Left ventricle myocardium inferior (tissue), 1 donor: ENCODE data around the gene ANGPTL3. TPM values are rescaled to one million over a fixed set of nuclear protein-coding genes. Genes with fewer than 3 reads are reported as not detected.
"Not testable (repeated sequence)": the region's sequence is repeated elsewhere in the genome, so short reads cannot be mapped to it uniquely, and the experiment has no call there.

Experiments used
- DNase-seq: peaks from one replicate; pipeline ENCODE4 v3.0.0-alpha.2; 2020
- H3K27ac ChIP-seq: fragments of 200-600 bp; replicated peaks from 2 replicates; pipeline ENCODE4 v1.8.0; 2021
- H3K27me3 ChIP-seq: fragments of 200-600 bp; 2 replicates; pipeline ENCODE4 v1.8.0; 2021; ENCODE audit warnings: low read depth
- H3K36me3 ChIP-seq: fragments of 200-600 bp; 2 replicates; pipeline ENCODE4 v1.8.0; 2021
- H3K4me1 ChIP-seq: fragments of 200-600 bp; 2 replicates; pipeline ENCODE4 v1.8.0; 2021
- H3K4me3 ChIP-seq: fragments of 200-600 bp; 2 replicates; pipeline ENCODE4 v1.8.0; 2021; ENCODE audit warnings: mild to moderate bottlenecking, moderate library complexity
- H3K9me3 ChIP-seq: fragments of 200-600 bp; replicated peaks from 2 replicates; pipeline ENCODE4 v1.8.0; 2021
- CTCF ChIP-seq: fragments of 200-600 bp; IDR thresholded peaks from 2 replicates; pipeline ENCODE4 v1.8.0; 2021; ENCODE audit warnings: antibody characterized with exemption, mild to moderate bottlenecking, borderline replicate concordance
- intact Hi-C: fragments of 100-400 bp; cut with micrococcal nuclease; formaldehyde crosslinking; loops from one replicate; pipeline ENCODE4 v1.11.0; 2022
- long read RNA-seq: library from polyadenylated mRNA; unstranded; transcript quantifications from one replicate; pipeline ENCODE4 v2.0.0, GENCODE V29; 2021
- total RNA-seq: library from RNA; stranded (reverse); fragmentation: NEBNext Ultra II Directional; extraction: Animal tissue kit (Norgen Biotek cat#: 25700); gene quantifications from one replicate; pipeline ENCODE4 v1.2.1, GENCODE V29; 2021
- donor health status: DM: no; HTN: yes; CAD: no; lungs with severe emphysema.

ANGPTL3 gene, protein sequence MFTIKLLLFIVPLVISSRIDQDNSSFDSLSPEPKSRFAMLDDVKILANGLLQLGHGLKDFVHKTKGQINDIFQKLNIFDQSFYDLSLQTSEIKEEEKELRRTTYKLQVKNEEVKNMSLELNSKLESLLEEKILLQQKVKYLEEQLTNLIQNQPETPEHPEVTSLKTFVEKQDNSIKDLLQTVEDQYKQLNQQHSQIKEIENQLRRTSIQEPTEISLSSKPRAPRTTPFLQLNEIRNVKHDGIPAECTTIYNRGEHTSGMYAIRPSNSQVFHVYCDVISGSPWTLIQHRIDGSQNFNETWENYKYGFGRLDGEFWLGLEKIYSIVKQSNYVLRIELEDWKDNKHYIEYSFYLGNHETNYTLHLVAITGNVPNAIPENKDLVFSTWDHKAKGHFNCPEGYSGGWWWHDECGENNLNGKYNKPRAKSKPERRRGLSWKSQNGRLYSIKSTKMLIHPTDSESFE
- total RNA-seq = not detected
- long read RNA-seq = 0 reads

DNA sequence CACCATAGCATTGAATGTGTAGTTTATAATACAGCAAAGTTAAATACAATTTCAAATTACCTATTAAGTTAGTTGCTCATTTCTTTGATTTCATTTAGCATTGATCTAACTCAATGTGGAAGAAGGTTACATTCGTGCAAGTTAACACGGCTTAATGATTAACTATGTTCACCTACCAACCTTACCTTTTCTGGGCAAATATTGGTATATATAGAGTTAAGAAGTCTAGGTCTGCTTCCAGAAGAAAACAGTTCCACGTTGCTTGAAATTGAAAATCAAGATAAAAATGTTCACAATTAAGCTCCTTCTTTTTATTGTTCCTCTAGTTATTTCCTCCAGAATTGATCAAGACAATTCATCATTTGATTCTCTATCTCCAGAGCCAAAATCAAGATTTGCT, at the start of gene ANGPTL3:
TSS of gene ANGPTL3 (plus strand) at position 240 of the 400 bp plus-strand sequence. CDS start at position 287, 47 bp downstream.
- intact Hi-C loops = no loop called here
- Histone ChIP-seq H3K4me1 (no peaks in the 10 kb centered on the region), H3K27ac (no peak within 1 kb of the TSS), H3K36me3 (no peaks in the 10 kb centered on the region), H3K4me3 (no peak within 1 kb of the TSS), H3K9me3 (no peaks in the 10 kb centered on the region), H3K27me3 (no peaks in the 10 kb centered on the region)
- TF ChIP-seq CTCF = no peak
- DNase-seq = no peak

DNA sequence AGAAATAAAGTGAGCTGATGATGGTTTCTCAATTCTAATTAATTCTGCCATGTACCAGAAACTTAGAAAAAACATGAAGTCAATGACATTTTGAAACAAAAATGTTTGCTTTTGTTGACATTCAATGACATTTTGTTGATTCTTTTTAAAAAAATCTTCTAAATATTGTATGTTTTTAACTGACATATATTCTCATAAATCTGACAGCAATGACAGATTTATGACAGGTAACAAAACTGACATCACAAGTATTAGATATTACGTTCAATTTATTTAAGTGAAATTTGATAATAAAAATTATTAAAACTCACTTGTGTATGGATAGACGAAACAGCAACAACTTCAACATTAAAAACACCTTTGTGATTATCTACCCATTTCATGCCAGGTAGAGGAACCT, 36.0 kb upstream of the ANGPTL3 start:
- Histone ChIP-seq H3K4me1 (no peaks in the 10 kb centered on the region), H3K4me3 (no peak overlapping the region), H3K9me3 (no peaks in the 10 kb centered on the region), H3K27me3 (no peaks in the 10 kb centered on the region), H3K36me3 (peaks cover 7% of the 10 kb centered on the region), H3K27ac (no peak overlapping the region)
- no peak for DNase-seq
- TF ChIP-seq CTCF = no peak
- intact Hi-C loops = no loop called here

DNA sequence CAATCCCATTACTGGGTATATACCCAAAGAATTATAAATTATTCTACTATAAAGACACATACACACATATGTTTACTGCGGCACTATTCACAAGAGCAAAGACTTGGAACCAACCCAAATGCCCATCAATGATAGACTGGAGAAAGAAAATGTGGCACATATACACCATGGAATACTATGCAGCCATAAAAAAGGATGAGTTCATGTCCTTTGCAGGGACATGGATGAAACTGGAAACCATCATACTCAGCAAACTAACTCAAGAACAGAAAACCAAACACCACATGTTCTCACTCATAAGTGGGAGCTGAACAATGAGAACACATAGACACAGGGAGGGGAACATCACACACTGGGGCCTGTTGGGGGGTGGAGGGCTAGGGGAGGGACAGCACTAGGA, 30.1 kb upstream of the ANGPTL3 start:
- Histone ChIP-seq H3K9me3 (peaks cover 29% of the 10 kb centered on the region), H3K36me3 (peaks cover 13% of the 10 kb centered on the region)
- intact Hi-C loops, H3K27me3 ChIP-seq, H3K4me3 ChIP-seq, H3K4me1 ChIP-seq, H3K27ac ChIP-seq, DNase-seq: not testable (repeated sequence)

GRCh38 chr1:62567926-62568325, 29.4 kb upstream of the ANGPTL3 start:
- H3K27ac ChIP-seq, H3K4me1 ChIP-seq, H3K4me3 ChIP-seq, H3K27me3 ChIP-seq, intact Hi-C loops, DNase-seq: not testable (repeated sequence)
- peaks cover 21% of the 10 kb centered on the region for H3K36me3 ChIP-seq
- H3K9me3 ChIP-seq = peaks cover 36% of the 10 kb centered on the region

DNA sequence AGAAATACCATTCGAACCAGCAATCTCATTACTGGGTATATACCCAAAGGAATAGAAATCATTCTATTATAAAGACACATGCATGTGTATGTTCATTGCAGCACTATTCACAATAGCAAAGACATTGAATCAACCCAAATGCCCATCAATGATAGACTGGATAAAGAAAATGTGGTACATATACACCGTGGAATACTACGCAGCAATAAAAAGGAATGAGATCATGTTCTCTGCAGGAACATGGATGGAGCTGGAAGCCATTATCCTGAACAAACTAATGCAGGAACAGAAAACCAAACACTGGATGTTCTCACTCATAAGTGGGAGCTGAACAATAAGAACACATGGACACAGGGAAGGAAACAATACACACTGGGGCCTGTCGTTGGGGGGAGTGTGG, 25.8 kb upstream of the ANGPTL3 start:
- H3K27ac ChIP-seq, H3K4me1 ChIP-seq, DNase-seq, intact Hi-C loops, H3K27me3 ChIP-seq, H3K4me3 ChIP-seq: not testable (repeated sequence)
- Histone ChIP-seq H3K9me3 (peaks cover 38% of the 10 kb centered on the region), H3K36me3 (peaks cover 29% of the 10 kb centered on the region)

GRCh38 chr1:62572476-62572875, 24.8 kb upstream of the ANGPTL3 start:
- no peak for DNase-seq
- H3K9me3 ChIP-seq = peaks cover 32% of the 10 kb centered on the region
- H3K4me3 ChIP-seq = no peak overlapping the region
- no peak for TF ChIP-seq CTCF
- H3K36me3 ChIP-seq = peaks cover 32% of the 10 kb centered on the region
- H3K27ac ChIP-seq = no peak overlapping the region
- H3K4me1 ChIP-seq = no peaks in the 10 kb centered on the region
- H3K27me3 ChIP-seq = no peaks in the 10 kb centered on the region
- intact Hi-C loops = no loop called here

DNA sequence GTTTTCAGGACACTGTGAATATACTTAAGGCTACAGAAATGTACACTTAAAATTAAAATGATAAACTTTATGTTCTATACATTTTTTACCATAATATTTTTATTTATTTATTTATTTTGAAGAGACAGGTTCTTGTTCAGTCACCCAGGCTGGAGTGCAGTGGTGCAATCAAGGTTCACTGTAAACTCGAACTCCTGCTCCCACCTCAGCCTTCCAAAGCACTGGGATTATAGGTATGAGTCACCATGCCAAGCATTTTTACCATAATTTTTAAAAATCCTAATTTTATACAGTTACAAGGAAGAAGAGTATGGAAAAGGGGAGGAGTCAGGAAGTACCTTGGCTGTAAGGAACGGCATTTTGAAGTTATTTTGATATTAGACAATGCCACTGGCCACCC, 23.6 kb upstream of the ANGPTL3 start:
- no peak overlapping the region for H3K27ac ChIP-seq
- TF ChIP-seq CTCF = no peak
- no peak overlapping the region for H3K4me3 ChIP-seq
- no peak for DNase-seq
- intact Hi-C loops = no loop called here
- no peaks in the 10 kb centered on the region for H3K27me3 ChIP-seq
- H3K4me1 ChIP-seq = no peaks in the 10 kb centered on the region
- peaks cover 41% of the 10 kb centered on the region for H3K36me3 ChIP-seq
- H3K9me3 ChIP-seq = peaks cover 23% of the 10 kb centered on the region
